Fibroblast of peridontal ligament (primary cell): ENCODE measurements around the gene GSC2.
"Not testable (repeated sequence)": the region's sequence is repeated elsewhere in the genome, so short reads cannot be mapped to it uniquely, and the experiment has no call there.

Source experiments
- DNase-seq: peaks from one replicate; pipeline ENCODE4 v3.0.0-alpha.2; 2010; ENCODE audit errors: extremely low read depth

GSC2 gene

GRCh38 chr22:19178065-19178656 is 28.1 kb upstream of the GSC2 start:
- no peak for DNase-seq

GRCh38 chr22:19177164-19178064 is 27.3 kb upstream of the GSC2 start:
- no peak for DNase-seq

- DNase-seq, result no peak
Observed at GRCh38 chr22:19176732-19177131, 26.6 kb upstream of the GSC2 start.

GRCh38 chr22:19176175-19176643 is 26.1 kb upstream of the GSC2 start:
- DNase-seq, result no peak

- no peak for DNase-seq
Observed at GRCh38 chr22:19175602-19176174, 25.6 kb upstream of the GSC2 start.

GRCh38 chr22:19175026-19175601 is 25.0 kb upstream of the GSC2 start:
- DNase-seq, result no peak

GRCh38 chr22:19174106-19175025 is 24.3 kb upstream of the GSC2 start:
- peak; percentile 63 for DNase-seq

GRCh38 chr22:19173047-19174035 is 23.2 kb upstream of the GSC2 start:
- no peak for DNase-seq

- DNase-seq, result no peak
Observed at GRCh38 chr22:19172213-19173046, 22.3 kb upstream of the GSC2 start.

GRCh38 chr22:19169947-19170318 is 19.8 kb upstream of the GSC2 start:
- no peak for DNase-seq

- DNase-seq, result no peak
Observed at GRCh38 chr22:19169002-19169946, 19.2 kb upstream of the GSC2 start.

GRCh38 chr22:19168088-19168890 is 18.2 kb upstream of the GSC2 start:
- no peak for DNase-seq

- no peak for DNase-seq
Observed at GRCh38 chr22:19167106-19167869, 17.2 kb upstream of the GSC2 start.

- DNase-seq, result no peak
Observed at GRCh38 chr22:19166421-19166820, 16.3 kb upstream of the GSC2 start.

GRCh38 chr22:19164425-19164824 is 14.3 kb upstream of the GSC2 start:
- no peak for DNase-seq

GRCh38 chr22:19158649-19159048 is 8.6 kb upstream of the GSC2 start:
- DNase-seq, result not testable (repeated sequence)
